ENCODE data around the gene JAK1. TPM values are rescaled to one million over a fixed set of nuclear protein-coding genes. Genes with fewer than 3 reads are reported as not detected.
A peak's percentile ranks its signal among the peaks of the same experiment; 100 is the strongest.

JAK1 gene
- total and polyA plus RNA-seq, 9 of the 15 experiments (the other 6 are each of a cell fraction or from before 2014, with no cell fraction given): 9.7 to 44.1 (median 42.5) TPM

DNA sequence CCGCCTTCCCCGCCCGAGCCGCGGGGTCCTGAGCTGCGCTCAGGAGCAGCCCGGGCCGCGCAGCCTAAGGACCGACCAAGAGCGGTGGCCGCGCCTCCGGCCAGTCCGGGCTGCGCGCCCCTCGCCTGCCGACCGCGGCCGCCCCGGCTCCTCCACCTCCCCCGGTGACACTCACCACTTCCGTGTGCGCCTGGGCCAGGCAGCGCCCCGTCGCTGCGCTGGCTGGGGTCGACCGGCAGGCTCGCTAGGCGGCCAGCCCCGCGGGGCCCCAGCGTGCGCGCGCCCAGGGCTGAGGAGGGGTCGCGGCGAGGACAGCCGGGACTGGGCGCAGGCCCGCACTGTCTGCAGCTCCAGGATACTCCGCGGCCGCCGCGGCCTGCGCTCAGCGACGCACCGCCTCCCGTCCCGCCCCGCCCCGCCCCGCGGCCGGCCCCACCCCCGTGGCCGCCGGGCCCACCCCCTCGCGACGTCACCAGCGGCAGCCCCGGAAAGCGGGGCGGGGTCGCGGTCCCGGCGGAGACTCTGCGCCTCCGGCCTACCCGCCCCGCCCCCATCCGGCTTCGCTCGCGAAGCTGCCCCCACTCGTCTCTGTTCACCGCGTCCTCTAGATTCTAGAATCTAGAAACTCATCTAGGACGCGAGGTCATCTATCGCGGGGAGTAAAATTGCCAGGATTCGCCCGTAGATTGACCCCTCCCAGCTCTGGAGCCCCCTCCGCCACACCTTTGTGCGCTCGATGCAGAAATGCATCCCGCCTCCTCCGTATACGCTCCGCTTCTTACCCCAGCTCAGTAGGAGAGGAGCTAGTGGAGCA lies at the start of gene JAK1 (continued):
- TF ChIP-seq, protein P1, sequence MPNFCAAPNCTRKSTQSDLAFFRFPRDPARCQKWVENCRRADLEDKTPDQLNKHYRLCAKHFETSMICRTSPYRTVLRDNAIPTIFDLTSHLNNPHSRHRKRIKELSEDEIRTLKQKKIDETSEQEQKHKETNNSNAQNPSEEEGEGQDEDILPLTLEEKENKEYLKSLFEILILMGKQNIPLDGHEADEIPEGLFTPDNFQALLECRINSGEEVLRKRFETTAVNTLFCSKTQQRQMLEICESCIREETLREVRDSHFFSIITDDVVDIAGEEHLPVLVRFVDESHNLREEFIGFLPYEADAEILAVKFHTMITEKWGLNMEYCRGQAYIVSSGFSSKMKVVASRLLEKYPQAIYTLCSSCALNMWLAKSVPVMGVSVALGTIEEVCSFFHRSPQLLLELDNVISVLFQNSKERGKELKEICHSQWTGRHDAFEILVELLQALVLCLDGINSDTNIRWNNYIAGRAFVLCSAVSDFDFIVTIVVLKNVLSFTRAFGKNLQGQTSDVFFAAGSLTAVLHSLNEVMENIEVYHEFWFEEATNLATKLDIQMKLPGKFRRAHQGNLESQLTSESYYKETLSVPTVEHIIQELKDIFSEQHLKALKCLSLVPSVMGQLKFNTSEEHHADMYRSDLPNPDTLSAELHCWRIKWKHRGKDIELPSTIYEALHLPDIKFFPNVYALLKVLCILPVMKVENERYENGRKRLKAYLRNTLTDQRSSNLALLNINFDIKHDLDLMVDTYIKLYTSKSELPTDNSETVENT (CRISPR knock-in tag; IDR thresholded peaks at IDR 0.05): peak; percentile 89
- TF ChIP-seq CREB1 (IDR thresholded peaks at IDR 0.05): peak; percentile 55; the same call in 1 of the 2 replicates
- 0 out of 2 replicates have a peak, but pooled peaks have one; percentile 34 for TF ChIP-seq CREB1 (CRISPR knock-in tag; IDR thresholded peaks at IDR 0.05)
- TF ChIP-seq KDM4B (IDR thresholded peaks at IDR 0.05; ENCODE audit: borderline replicate concordance in 2 of 2, low read depth in 1 of 2): no peak
- TF ChIP-seq ZNF561 (CRISPR knock-in tag; conservative IDR thresholded peaks at IDR 0.05): no peak
- peak; percentile 54 for TF ChIP-seq RB1 (IDR thresholded peaks at IDR 0.05; ENCODE audit: low read depth)
- TF ChIP-seq, protein P2, sequence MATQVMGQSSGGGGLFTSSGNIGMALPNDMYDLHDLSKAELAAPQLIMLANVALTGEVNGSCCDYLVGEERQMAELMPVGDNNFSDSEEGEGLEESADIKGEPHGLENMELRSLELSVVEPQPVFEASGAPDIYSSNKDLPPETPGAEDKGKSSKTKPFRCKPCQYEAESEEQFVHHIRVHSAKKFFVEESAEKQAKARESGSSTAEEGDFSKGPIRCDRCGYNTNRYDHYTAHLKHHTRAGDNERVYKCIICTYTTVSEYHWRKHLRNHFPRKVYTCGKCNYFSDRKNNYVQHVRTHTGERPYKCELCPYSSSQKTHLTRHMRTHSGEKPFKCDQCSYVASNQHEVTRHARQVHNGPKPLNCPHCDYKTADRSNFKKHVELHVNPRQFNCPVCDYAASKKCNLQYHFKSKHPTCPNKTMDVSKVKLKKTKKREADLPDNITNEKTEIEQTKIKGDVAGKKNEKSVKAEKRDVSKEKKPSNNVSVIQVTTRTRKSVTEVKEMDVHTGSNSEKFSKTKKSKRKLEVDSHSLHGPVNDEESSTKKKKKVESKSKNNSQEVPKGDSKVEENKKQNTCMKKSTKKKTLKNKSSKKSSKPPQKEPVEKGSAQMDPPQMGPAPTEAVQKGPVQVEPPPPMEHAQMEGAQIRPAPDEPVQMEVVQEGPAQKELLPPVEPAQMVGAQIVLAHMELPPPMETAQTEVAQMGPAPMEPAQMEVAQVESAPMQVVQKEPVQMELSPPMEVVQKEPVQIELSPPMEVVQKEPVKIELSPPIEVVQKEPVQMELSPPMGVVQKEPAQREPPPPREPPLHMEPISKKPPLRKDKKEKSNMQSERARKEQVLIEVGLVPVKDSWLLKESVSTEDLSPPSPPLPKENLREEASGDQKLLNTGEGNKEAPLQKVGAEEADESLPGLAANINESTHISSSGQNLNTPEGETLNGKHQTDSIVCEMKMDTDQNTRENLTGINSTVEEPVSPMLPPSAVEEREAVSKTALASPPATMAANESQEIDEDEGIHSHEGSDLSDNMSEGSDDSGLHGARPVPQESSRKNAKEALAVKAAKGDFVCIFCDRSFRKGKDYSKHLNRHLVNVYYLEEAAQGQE (IDR thresholded peaks at IDR 0.05; ENCODE audit: borderline replicate concordance): peak; percentile 15; the same call in 1 of the 2 replicates
- TF ChIP-seq, protein P2 (CRISPR knock-in tag; IDR thresholded peaks at IDR 0.05; ENCODE audit: low read depth): no peak; the same call in 1 of the 2 replicates
- no peak for TF ChIP-seq DACH1 (IDR thresholded peaks at IDR 0.05; ENCODE audit: partially characterized antibody)
- TF ChIP-seq, protein P3, sequence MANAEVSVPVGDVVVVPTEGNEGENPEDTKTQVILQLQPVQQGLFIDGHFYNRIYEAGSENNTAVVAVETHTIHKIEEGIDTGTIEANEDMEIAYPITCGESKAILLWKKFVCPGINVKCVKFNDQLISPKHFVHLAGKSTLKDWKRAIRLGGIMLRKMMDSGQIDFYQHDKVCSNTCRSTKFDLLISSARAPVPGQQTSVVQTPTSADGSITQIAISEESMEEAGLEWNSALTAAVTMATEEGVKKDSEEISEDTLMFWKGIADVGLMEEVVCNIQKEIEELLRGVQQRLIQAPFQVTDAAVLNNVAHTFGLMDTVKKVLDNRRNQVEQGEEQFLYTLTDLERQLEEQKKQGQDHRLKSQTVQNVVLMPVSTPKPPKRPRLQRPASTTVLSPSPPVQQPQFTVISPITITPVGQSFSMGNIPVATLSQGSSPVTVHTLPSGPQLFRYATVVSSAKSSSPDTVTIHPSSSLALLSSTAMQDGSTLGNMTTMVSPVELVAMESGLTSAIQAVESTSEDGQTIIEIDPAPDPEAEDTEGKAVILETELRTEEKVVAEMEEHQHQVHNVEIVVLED (CRISPR knock-in tag; IDR thresholded peaks at IDR 0.05): peak; percentile 42; the same call in 1 of the 2 replicates
- TF ChIP-seq KLF1 (tag; IDR thresholded peaks at IDR 0.05): no peak
- TF ChIP-seq, protein P4, sequence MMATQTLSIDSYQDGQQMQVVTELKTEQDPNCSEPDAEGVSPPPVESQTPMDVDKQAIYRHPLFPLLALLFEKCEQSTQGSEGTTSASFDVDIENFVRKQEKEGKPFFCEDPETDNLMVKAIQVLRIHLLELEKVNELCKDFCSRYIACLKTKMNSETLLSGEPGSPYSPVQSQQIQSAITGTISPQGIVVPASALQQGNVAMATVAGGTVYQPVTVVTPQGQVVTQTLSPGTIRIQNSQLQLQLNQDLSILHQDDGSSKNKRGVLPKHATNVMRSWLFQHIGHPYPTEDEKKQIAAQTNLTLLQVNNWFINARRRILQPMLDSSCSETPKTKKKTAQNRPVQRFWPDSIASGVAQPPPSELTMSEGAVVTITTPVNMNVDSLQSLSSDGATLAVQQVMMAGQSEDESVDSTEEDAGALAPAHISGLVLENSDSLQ (IDR thresholded peaks at IDR 0.05): no peak
- peak; percentile 87 for TF ChIP-seq RBFOX2 (IDR thresholded peaks at IDR 0.05; ENCODE audit: low read depth, low read length)
- peak; percentile 82 for TF ChIP-seq ELF1 (tag; IDR thresholded peaks at IDR 0.05)

Data from K562 (cell line).